HG03575 (cell line): ENCODE measurements around the gene MAP3K10.

Source experiments
- ATAC-seq: cut with Tn5 transposase; IDR thresholded peaks from one replicate; pipeline ENCODE4 v1.9.1; 2021; ENCODE audit not compliant: unreplicated experiment, insufficient number of reproducible peaks, low FRiP score; ENCODE audit errors: extremely low read depth

Gene MAP3K10

GRCh38 chr19:40263440-40264313, 72.5 kb downstream of the MAP3K10 start:
- ATAC-seq = no peak

- no peak for ATAC-seq
Measured at GRCh38 chr19:40264314-40265054, 73.3 kb downstream of the MAP3K10 start.
